Mucosa of stomach (tissue), 1 donor: Measurements from ENCODE around the gene NMB.

ENCODE experiments used
- H3K27me3 ChIP-seq: one replicate; pipeline ENCODE4 v1.7.0; 2013; ENCODE audit warnings: mild to moderate bottlenecking, low read length; ENCODE audit not compliant: control insufficient read depth, insufficient read depth
- H3K36me3 ChIP-seq: one replicate; pipeline ENCODE4 v1.7.0; 2013; ENCODE audit warnings: low read length; ENCODE audit not compliant: control insufficient read depth, insufficient read depth
- H3K4me1 ChIP-seq: one replicate; pipeline ENCODE4 v1.7.0; 2013; ENCODE audit warnings: mild to moderate bottlenecking, low read length; ENCODE audit not compliant: control insufficient read depth, insufficient read depth
- H3K4me3 ChIP-seq: one replicate; pipeline ENCODE4 v1.7.0; 2013; ENCODE audit warnings: low read length
- H3K9ac ChIP-seq: one replicate; pipeline ENCODE4 v1.7.0; 2013; ENCODE audit warnings: mild to moderate bottlenecking, low read length, moderate library complexity
- H3K9me3 ChIP-seq: one replicate; pipeline ENCODE4 v1.7.0; 2013; ENCODE audit warnings: mild to moderate bottlenecking, low read length, moderate library complexity; ENCODE audit not compliant: control insufficient read depth
- donor health status: Pancreatic carcinoma.

NMB gene

DNA sequence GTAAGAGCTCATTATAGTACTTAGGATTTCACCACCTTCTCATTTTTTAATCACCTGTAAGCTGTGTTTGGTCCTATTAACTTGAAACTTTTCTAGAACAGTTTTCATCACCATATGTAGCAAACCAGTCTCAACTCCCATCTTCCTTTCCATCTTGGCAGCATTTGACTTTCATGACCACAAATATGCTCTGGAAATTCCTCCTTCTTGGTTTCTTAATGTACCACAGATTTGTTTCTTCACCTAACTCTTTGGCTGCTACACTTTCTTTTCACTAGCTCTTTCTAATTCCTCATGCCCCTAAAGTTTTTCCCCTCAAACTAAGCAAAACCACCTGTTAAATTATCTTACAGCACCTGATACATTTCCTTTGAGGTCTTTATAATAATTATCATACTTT lies 13.2 kb upstream of the NMB start:
- Histone ChIP-seq H3K27me3 (no peaks in the 10 kb centered on the region), H3K9ac (no peak overlapping the region), H3K36me3 (no peaks in the 10 kb centered on the region), H3K9me3 (no peaks in the 10 kb centered on the region), H3K4me1 (no peaks in the 10 kb centered on the region), H3K4me3 (no peak overlapping the region)

GRCh38 chr15:84669726-84670125 lies 11.7 kb upstream of the NMB start:
- Histone ChIP-seq H3K27me3 (no peaks in the 10 kb centered on the region), H3K9me3 (no peaks in the 10 kb centered on the region), H3K9ac (no peak overlapping the region), H3K4me3 (no peak overlapping the region), H3K4me1 (no peaks in the 10 kb centered on the region), H3K36me3 (no peaks in the 10 kb centered on the region)

DNA sequence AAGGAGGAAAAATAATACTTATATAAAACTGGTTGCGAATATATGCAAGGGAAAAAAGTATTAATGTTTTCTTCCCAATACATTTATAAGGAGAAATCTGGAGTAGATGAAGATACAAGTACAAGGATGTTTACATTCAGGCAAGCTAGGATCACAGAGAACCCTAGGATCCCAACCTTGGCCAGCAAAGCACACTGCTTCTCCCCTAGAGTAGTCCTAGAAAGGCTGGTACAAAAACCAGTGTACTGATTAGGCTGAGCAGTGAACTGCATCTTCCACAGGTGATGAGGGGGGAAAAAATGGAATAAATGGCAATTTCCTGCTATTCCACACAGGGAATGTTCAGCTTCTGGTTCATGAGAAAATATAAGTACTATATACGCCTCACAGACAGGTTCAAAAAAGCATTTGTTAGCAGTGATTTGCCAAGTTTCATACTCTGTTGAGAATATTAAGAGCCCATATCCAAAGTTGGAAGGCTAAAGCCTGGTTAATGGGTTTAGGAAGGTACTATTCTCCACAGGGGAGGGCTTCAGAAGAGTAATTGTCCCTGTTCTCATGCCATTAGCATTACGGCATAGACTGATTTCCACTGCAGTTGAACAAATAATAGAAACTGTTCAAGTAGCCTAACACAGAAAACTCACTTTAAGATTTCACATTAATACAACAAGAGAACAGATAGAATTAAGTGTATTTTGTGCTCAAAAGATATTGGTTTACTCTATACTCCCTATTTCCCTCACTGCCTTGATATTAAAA lies 10.4 kb upstream of the NMB start:
- Histone ChIP-seq H3K9me3 (no peaks in the 10 kb centered on the region), H3K4me3 (no peak overlapping the region), H3K27me3 (no peaks in the 10 kb centered on the region), H3K36me3 (no peaks in the 10 kb centered on the region), H3K4me1 (no peaks in the 10 kb centered on the region), H3K9ac (no peak overlapping the region)

DNA sequence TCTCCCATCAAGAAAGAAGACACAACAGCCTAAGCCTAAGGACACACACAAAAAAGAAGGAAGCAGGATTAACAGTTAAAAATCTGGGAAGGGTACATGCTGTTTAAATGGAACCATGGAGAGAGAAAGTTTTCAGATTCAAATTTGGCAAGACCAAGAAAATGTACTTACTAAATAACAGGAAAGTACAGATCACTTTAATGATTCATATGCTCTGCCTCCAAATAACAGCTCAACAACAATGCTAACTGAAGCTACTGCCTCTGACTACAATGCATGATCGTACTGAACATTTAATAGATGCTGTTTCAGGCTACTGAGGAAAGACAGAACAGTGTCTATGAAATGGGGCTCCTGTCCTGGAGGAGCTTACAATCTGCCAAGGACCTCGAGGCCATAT lies 8.4 kb upstream of the NMB start:
- Histone ChIP-seq H3K27me3 (no peaks in the 10 kb centered on the region), H3K9ac (no peak overlapping the region), H3K4me3 (no peak overlapping the region), H3K4me1 (no peaks in the 10 kb centered on the region), H3K36me3 (no peaks in the 10 kb centered on the region), H3K9me3 (no peaks in the 10 kb centered on the region)

- Histone ChIP-seq H3K27me3 (no peaks in the 10 kb centered on the region), H3K4me3 (no peak overlapping the region), H3K9me3 (no peaks in the 10 kb centered on the region), H3K4me1 (peaks cover 13% of the 10 kb centered on the region), H3K9ac (no peak overlapping the region), H3K36me3 (no peaks in the 10 kb centered on the region)
These were observed 3.0 kb upstream of the NMB start for GRCh38 chr15:84661001-84661400.

GRCh38 chr15:84659904-84660781 lies 2.1 kb upstream of the NMB start:
- no peak overlapping the region for H3K9ac ChIP-seq
- no peaks in the 10 kb centered on the region for H3K36me3 ChIP-seq
- peaks cover 17% of the 10 kb centered on the region for H3K4me1 ChIP-seq
- no peaks in the 10 kb centered on the region for H3K27me3 ChIP-seq
- no peaks in the 10 kb centered on the region for H3K9me3 ChIP-seq
- no peak overlapping the region for H3K4me3 ChIP-seq

- Histone ChIP-seq H3K4me3 (peak overlapping the region; percentile 23), H3K9ac (peak overlapping the region; percentile 73), H3K9me3 (no peaks in the 10 kb centered on the region), H3K4me1 (peaks cover 21% of the 10 kb centered on the region), H3K36me3 (no peaks in the 10 kb centered on the region), H3K27me3 (no peaks in the 10 kb centered on the region)
These were observed 901 bp upstream of the NMB start for GRCh38 chr15:84658788-84659411.

GRCh38 chr15:84657748-84658079 lies 285 bp downstream of the NMB start:
- Histone ChIP-seq H3K9me3 (no peaks in the 10 kb centered on the region), H3K4me3 (peak overlapping the region; percentile 32), H3K4me1 (peaks cover 30% of the 10 kb centered on the region), H3K36me3 (no peaks in the 10 kb centered on the region), H3K9ac (peak overlapping the region; percentile 73), H3K27me3 (no peaks in the 10 kb centered on the region)

- Histone ChIP-seq H3K9me3 (no peaks in the 10 kb centered on the region), H3K9ac (no peak overlapping the region), H3K27me3 (no peaks in the 10 kb centered on the region), H3K4me3 (no peak overlapping the region), H3K36me3 (no peaks in the 10 kb centered on the region), H3K4me1 (peaks cover 33% of the 10 kb centered on the region)
These were observed 1.0 kb downstream of the NMB start for GRCh38 chr15:84656972-84657371.

DNA sequence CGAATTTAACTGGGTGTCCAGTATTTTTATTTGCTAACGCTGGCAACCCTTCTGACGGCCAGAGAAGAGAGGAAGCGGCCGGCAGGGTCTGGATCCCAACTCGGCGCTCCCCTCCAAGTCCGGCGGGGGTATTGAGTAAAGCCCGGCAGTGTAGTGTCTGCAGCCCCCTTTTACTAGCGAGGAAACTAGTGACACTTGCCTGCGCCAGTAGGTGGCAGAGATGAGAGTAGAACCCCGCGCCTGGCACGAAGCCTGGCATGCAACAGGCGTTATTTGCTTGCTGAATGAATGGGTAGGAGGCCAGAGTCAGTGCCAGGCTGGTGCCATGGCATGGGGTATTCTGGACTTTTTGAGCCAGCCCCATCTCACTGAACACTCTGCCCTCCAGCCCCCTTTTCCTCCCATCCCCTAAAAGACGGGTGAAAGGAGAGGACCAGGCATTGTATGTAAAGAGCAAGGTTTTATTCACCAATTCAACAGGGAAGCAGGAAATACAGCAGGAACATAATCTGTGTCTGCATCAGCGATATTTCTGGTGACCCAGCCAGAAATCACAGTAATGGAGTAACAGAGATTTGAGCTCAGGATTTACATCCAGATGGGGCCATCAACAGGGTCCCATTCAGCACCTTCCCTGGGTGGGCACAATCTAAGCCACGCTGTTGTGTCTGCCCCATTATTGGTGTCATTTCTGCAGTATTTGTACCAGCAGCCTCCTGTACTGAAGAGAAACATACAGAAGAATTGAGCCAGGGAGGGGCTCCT lies 3.1 kb downstream of the NMB start:
- Histone ChIP-seq H3K9me3 (no peaks in the 10 kb centered on the region), H3K9ac (peak overlapping the region; percentile 76), H3K27me3 (no peaks in the 10 kb centered on the region), H3K4me1 (peaks cover 33% of the 10 kb centered on the region), H3K4me3 (peak overlapping the region; percentile 81), H3K36me3 (peaks cover 3% of the 10 kb centered on the region)

GRCh38 chr15:84653910-84654688 lies 3.9 kb downstream of the NMB start, which contains the start of gene WDR73:
Gene WDR73 (minus strand): TSS chr15:84654283. CDS start chr15:84654274, 9 bp downstream.
- H3K27me3 ChIP-seq, result no peaks in the 10 kb centered on the region
- peaks cover 33% of the 10 kb centered on the region for H3K4me1 ChIP-seq
- no peaks in the 10 kb centered on the region for H3K9me3 ChIP-seq
- H3K4me3 ChIP-seq, result peak within 1 kb of the TSS; percentile 81
- peaks cover 4% of the 10 kb centered on the region for H3K36me3 ChIP-seq
- peak within 1 kb of the TSS; percentile 76 for H3K9ac ChIP-seq
